H1 (cell line): Measurements from ENCODE around the gene GALNT12. TPM values are rescaled to one million over a fixed set of nuclear protein-coding genes. Genes with fewer than 3 reads are reported as not detected.

ENCODE experiments used
- CTCF ChIA-PET: fragments of 300-600 bp; sonication (Branson Sonifier 250); formaldehyde crosslinking; loops from one replicate; lab custom pipeline; 2021; ENCODE audit not compliant: partially characterized antibody; lab: Charles Lee
- POLR2A ChIA-PET: fragments of 300-600 bp; sonication (Branson Sonifier 250); formaldehyde crosslinking; loops from one replicate; lab custom pipeline; 2021; ENCODE audit warnings: inconsistent platforms; ENCODE audit not compliant: partially characterized antibody; lab: Charles Lee
- DNase-seq, 2 experiments: peaks; one replicate each; pipeline versions ENCODE4 v3.0.0 to v3.0.0-alpha.2; 2010 to 2022; ENCODE audit warnings: low spot score in 2 of 2, low read depth in 1 of 2, mixed read lengths in 1 of 2
- FAIRE-seq: peaks from 2 replicates; lab custom pipeline; 2011; peaks lifted over from hg19 to GRCh38; lab: Jason Lieb, UNC
- H2AFZ ChIP-seq: 2 replicates; pipeline ENCODE4 v1.8.1; 2012; ENCODE audit warnings: low read length, inconsistent platforms
- H2AK5ac ChIP-seq: 2 replicates; pipeline ENCODE4 v1.6.1; 2013; ENCODE audit warnings: low read depth, low read length
- H2BK120ac ChIP-seq: replicated peaks from 2 replicates; pipeline ENCODE3; 2013; ENCODE audit warnings: low read depth, low read length, inconsistent platforms
- H2BK12ac ChIP-seq: 2 replicates; pipeline ENCODE4 v1.6.1; 2013; ENCODE audit warnings: low read depth, low read length
- H2BK15ac ChIP-seq: 2 replicates; pipeline ENCODE4 v1.6.1; 2013; ENCODE audit warnings: low read length
- H2BK20ac ChIP-seq: 2 replicates; pipeline ENCODE4 v1.6.1; 2013; ENCODE audit warnings: low read length
- H2BK5ac ChIP-seq: 2 replicates; pipeline ENCODE4 v1.6.1; 2013; ENCODE audit warnings: low read depth, low read length
- H3K14ac ChIP-seq: 2 replicates; pipeline ENCODE4 v1.6.1; 2013; ENCODE audit warnings: inconsistent platforms; ENCODE audit not compliant: insufficient read length
- H3K18ac ChIP-seq: 2 replicates; pipeline ENCODE4 v1.6.1; 2013; ENCODE audit warnings: low read length; ENCODE audit errors: extremely low read depth
- H3K23ac ChIP-seq: 2 replicates; pipeline ENCODE4 v1.6.1; 2013; ENCODE audit warnings: inconsistent platforms; ENCODE audit not compliant: insufficient read length
- H3K23me2 ChIP-seq: 2 replicates; pipeline ENCODE4 v1.6.1; 2013; ENCODE audit warnings: low read depth, low read length
- H3K27ac ChIP-seq: 2 replicates; pipeline ENCODE4 v1.6.1; 2011; ENCODE audit warnings: low read depth, low read length, inconsistent platforms
- H3K27me3 ChIP-seq, 4 experiments: replicated peaks in 1 of 4; 1 replicate in 1 of 4; 2 replicates in 3 of 4; pipeline versions ENCODE4 v1.6.1 to v1.8.1; 2011 to 2013; ENCODE audit warnings: low read length in 3 of 4, mild to moderate bottlenecking in 3 of 4, inconsistent platforms in 2 of 4, mixed read lengths in 2 of 4, moderate library complexity in 1 of 4; ENCODE audit not compliant: control insufficient read depth in 3 of 4, insufficient read depth in 3 of 4; ENCODE audit errors: extremely low read depth in 1 of 4
- H3K36me3 ChIP-seq, 4 experiments: 2 replicates each; pipeline versions ENCODE4 v1.6.1 to v1.8.1; 2011 to 2013; ENCODE audit warnings: mild to moderate bottlenecking in 4 of 4, low read length in 3 of 4, moderate library complexity in 2 of 4, control low read depth in 1 of 4, inconsistent platforms in 1 of 4; ENCODE audit not compliant: insufficient read depth in 4 of 4, control insufficient read depth in 2 of 4
- H3K4ac ChIP-seq: replicated peaks from 2 replicates; pipeline ENCODE3; 2013; ENCODE audit warnings: low read length, low read depth, mixed read lengths, inconsistent platforms; ENCODE audit not compliant: insufficient read length
- H3K4me1 ChIP-seq, 4 experiments: replicated peaks in 1 of 4; 1 replicate in 1 of 4; 2 replicates in 3 of 4; pipeline versions ENCODE4 v1.6.1 to v1.8.1; 2011 to 2013; ENCODE audit warnings: low read length in 3 of 4, inconsistent platforms in 2 of 4, mixed read lengths in 1 of 4; ENCODE audit not compliant: insufficient read depth in 4 of 4, control insufficient read depth in 3 of 4
- H3K4me2 ChIP-seq, 2 experiments: 2 replicates each; pipeline versions ENCODE4 v1.6.1 to v1.8.1; 2011 to 2013; ENCODE audit warnings: low read depth in 2 of 2, low read length in 2 of 2, control low read depth in 1 of 2, inconsistent platforms in 1 of 2, mild to moderate bottlenecking in 1 of 2; ENCODE audit not compliant: insufficient read depth in 1 of 2
- H3K4me3 ChIP-seq, 4 experiments: fragments of 200-600, 300-600 bp in 1 of 4; sonication (generic), shearing (Covaris generic), sonication (Bioruptor Twin) in 1 of 4; 2 replicates each; pipeline versions ENCODE4 v1.5.1 to v1.8.1; 2011 to 2016; ENCODE audit warnings: low read length in 4 of 4, low read depth in 3 of 4, control low read depth in 2 of 4, inconsistent platforms in 2 of 4, mild to moderate bottlenecking in 2 of 4, mixed read lengths in 1 of 4, moderate library complexity in 1 of 4; ENCODE audit not compliant: insufficient read depth in 2 of 4; ENCODE audit errors: extremely low read depth in 1 of 4
- H3K56ac ChIP-seq: replicated peaks from 2 replicates; pipeline ENCODE3; 2013; ENCODE audit warnings: low read depth, mild to moderate bottlenecking, mixed read lengths, low read length, inconsistent platforms; ENCODE audit not compliant: insufficient read length
- H3K79me1 ChIP-seq: 2 replicates; pipeline ENCODE4 v1.6.1; 2013; ENCODE audit warnings: low read depth, low read length, control low read depth
- H3K79me2 ChIP-seq, 2 experiments: 2 replicates each; pipeline versions ENCODE4 v1.6.1 to v1.8.1; 2012 to 2013; ENCODE audit warnings: low read length in 2 of 2, mild to moderate bottlenecking in 2 of 2, inconsistent platforms in 1 of 2; ENCODE audit not compliant: insufficient read depth in 2 of 2, control insufficient read depth in 1 of 2
- H3K9ac ChIP-seq, 4 experiments: replicated peaks in 1 of 4; 1 replicate in 1 of 4; 2 replicates in 3 of 4; pipeline versions ENCODE4 v1.6.1 to v1.8.1; 2011 to 2013; ENCODE audit warnings: low read depth in 3 of 4, low read length in 3 of 4, control low read depth in 2 of 4, mild to moderate bottlenecking in 2 of 4, moderate library complexity in 2 of 4, inconsistent platforms in 1 of 4; ENCODE audit errors: extremely low read depth in 1 of 4
- H3K9me3 ChIP-seq, 2 experiments: 2 replicates each; pipeline versions ENCODE4 v1.6.1 to v1.8.1; 2012 to 2013; ENCODE audit warnings: mild to moderate bottlenecking in 2 of 2, moderate library complexity in 2 of 2, control low read depth in 1 of 2, inconsistent platforms in 1 of 2, low read depth in 1 of 2, low read length in 1 of 2, mixed read lengths in 1 of 2; ENCODE audit not compliant: insufficient read depth in 2 of 2
- H4K20me1 ChIP-seq, 2 experiments: replicated peaks in 1 of 2; 2 replicates each; pipeline versions ENCODE3 to v1.8.1; 2011 to 2013; ENCODE audit warnings: inconsistent platforms in 2 of 2, low read length in 2 of 2, mild to moderate bottlenecking in 1 of 2; ENCODE audit not compliant: insufficient read depth in 2 of 2, control insufficient read depth in 1 of 2
- H4K5ac ChIP-seq: 2 replicates; pipeline ENCODE4 v1.6.1; 2013; ENCODE audit warnings: low read length, low read depth, mixed read lengths, inconsistent platforms; ENCODE audit not compliant: insufficient read length
- H4K8ac ChIP-seq: 2 replicates; pipeline ENCODE4 v1.8.0; 2013; ENCODE audit warnings: mild to moderate bottlenecking, moderate library complexity, low read length, inconsistent platforms; ENCODE audit not compliant: insufficient read depth; ENCODE audit errors: extremely low read depth
- H4K91ac ChIP-seq: replicated peaks from 2 replicates; pipeline ENCODE3; 2013; ENCODE audit warnings: low read length, mixed read lengths, inconsistent platforms; ENCODE audit not compliant: insufficient read length
- BACH1 ChIP-seq: IDR thresholded peaks from 2 replicates; pipeline ENCODE4 v1.6.1; 2012; ENCODE audit warnings: low read length, improper control_type of control experiment
- BCL11A ChIP-seq, 2 experiments: IDR thresholded peaks; one replicate each; pipeline ENCODE4 v1.6.1; 2011; ENCODE audit warnings: low read depth in 2 of 2, low read length in 2 of 2, mild to moderate bottlenecking in 2 of 2
- BRCA1 ChIP-seq: IDR thresholded peaks from 2 replicates; pipeline ENCODE4 v1.6.1; 2012; ENCODE audit warnings: low read depth, low read length, improper control_type of control experiment
- CHD1 ChIP-seq: IDR thresholded peaks from 2 replicates; pipeline ENCODE4 v1.6.1; 2012; ENCODE audit warnings: low read depth, low read length, improper control_type of control experiment
- E2F6 ChIP-seq: IDR thresholded peaks from 2 replicates; pipeline ENCODE4 v1.6.1; 2012; ENCODE audit warnings: inconsistent platforms
- EGR1 ChIP-seq: IDR thresholded peaks from 2 replicates; pipeline ENCODE4 v1.6.1; 2011; ENCODE audit warnings: low read depth, low read length, borderline replicate concordance
- FOSL1 ChIP-seq: IDR thresholded peaks from 2 replicates; pipeline ENCODE4 v1.6.1; 2011; ENCODE audit warnings: mild to moderate bottlenecking, low read depth, low read length, moderate library complexity; ENCODE audit not compliant: insufficient read depth
- JUND ChIP-seq: IDR thresholded peaks from 2 replicates; pipeline ENCODE4 v1.6.1; 2011; ENCODE audit warnings: mild to moderate bottlenecking, improper control_type of control experiment, low read length
- KDM4A ChIP-seq: IDR thresholded peaks from one replicate; pipeline ENCODE4 v1.7.1; 2012; ENCODE audit warnings: low read depth, mild to moderate bottlenecking, moderate library complexity, low read length, inconsistent platforms; ENCODE audit not compliant: severe bottlenecking
- KDM5A ChIP-seq: fragments of 200-600 bp; IDR thresholded peaks from 2 replicates; pipeline ENCODE4 v1.7.1; 2012; ENCODE audit warnings: mild to moderate bottlenecking, low read length, inconsistent platforms, mixed read lengths
- MAX ChIP-seq: IDR thresholded peaks from 2 replicates; pipeline ENCODE4 v1.6.1; 2012; ENCODE audit warnings: inconsistent platforms
- USF2 ChIP-seq: IDR thresholded peaks from 2 replicates; pipeline ENCODE4 v1.6.1; 2011; ENCODE audit warnings: low read length, improper control_type of control experiment
- YY1 ChIP-seq: IDR thresholded peaks from 2 replicates; pipeline ENCODE4 v1.6.1; 2011; ENCODE audit warnings: low read depth, mild to moderate bottlenecking, low read length
- WGBS, 2 experiments: shearing (Covaris generic) in 1 of 2; methylation state at CpG; one replicate each; pipeline versions ENCODE4 v1.1.6 to v1.1.7; 2013 to 2015; ENCODE audit warnings: low lambda C conversion rate in 2 of 2, mixed read lengths in 2 of 2, inconsistent platforms in 1 of 2, low coverage in 1 of 2, missing lambda C conversion rate in 1 of 2; ENCODE audit not compliant: insufficient replicate concordance in 2 of 2, insufficient coverage in 1 of 2, insufficient read length in 1 of 2; ENCODE audit errors: extremely low coverage in 1 of 2, missing lambda C conversion rate in 1 of 2; 5-methylcytosine and 5-hydroxymethylcytosine counted together
- polyA plus RNA-seq, 7 experiments: library from polyadenylated mRNA; depleted of rRNA in 3 of 7; stranded (reverse) in 5 of 7; unstranded in 2 of 7; fragments of >200 nt in 5 of 7; fragments of 200-250 nt in 2 of 7; gene quantifications; 1 replicate in 5 of 7; 2 replicates in 1 of 7; 4 replicates in 1 of 7; pipeline versions ENCODE4 v1.2.1 to v1.2.3, GENCODE V29; 2011 to 2013; ENCODE audit warnings: missing spikeins in 2 of 7, mixed read lengths in 2 of 7
- total RNA-seq: library from RNA; stranded (reverse); fragmentation: NEBNext Ultra II Directional; extraction: Animal tissue kit (Norgen Biotek cat#: 25700); gene quantifications from 2 replicates; pipeline ENCODE4 v1.2.1, GENCODE V29; 2021

The GALNT12 gene
- total and polyA plus RNA-seq, 2 of the 8 experiments (the other 6 are each of a cell fraction or from before 2014, with no cell fraction given) = 16.2 to 19.6 TPM

- H2BK12ac ChIP-seq = no peak overlapping the region
- no peaks in the 10 kb centered on the region for H3K79me1 ChIP-seq
- H2BK120ac ChIP-seq = no peak overlapping the region
- no peak overlapping the region for H4K91ac ChIP-seq
- H3K27me3 ChIP-seq = no peaks in the 10 kb centered on the region
- ChIA-PET CTCF (interaction anchor here (1.1 to 1.6 kb wide), 2 partner anchors 23 to 34 kb away, joined by 3 to 5 read pairs; no protein-coding TSS in a partner anchor), POLR2A (no interaction called here)
- H2AFZ ChIP-seq = no peak overlapping the region
- H3K79me2 ChIP-seq = no peaks in the 10 kb centered on the region
- no peaks in the 10 kb centered on the region for H3K9me3 ChIP-seq
- no peak overlapping the region for H3K4ac ChIP-seq
- H3K23ac ChIP-seq = no peak overlapping the region
- no peak overlapping the region for H3K18ac ChIP-seq
- WGBS, 2 experiments = 85% methylated on average over 9 of the region's 9 CpGs; no CpG with 5 or more reads in 1 of the 2 experiments
- DNase-seq (peak in 1 of 2 experiments; percentile 23), FAIRE-seq (no peak)
- H4K8ac ChIP-seq = no peak overlapping the region
- no peak overlapping the region for H2AK5ac ChIP-seq
- H3K23me2 ChIP-seq = no peaks in the 10 kb centered on the region
- H3K4me3 ChIP-seq = no peak overlapping the region
- no peak overlapping the region for H3K9ac ChIP-seq
- H3K4me2 ChIP-seq = no peak overlapping the region
- H3K4me1 ChIP-seq = no peaks in the 10 kb centered on the region; a peak in 2 of 7 replicates
- H2BK15ac ChIP-seq = no peak overlapping the region
- peaks cover 21 to 68% (median 46%) of the 10 kb centered on the region in 4 experiments; a peak in 7 of 8 replicates for H3K36me3 ChIP-seq
- H2BK5ac ChIP-seq = no peak overlapping the region
- no peak overlapping the region for H2BK20ac ChIP-seq
- peaks cover 0 to 9% of the 10 kb centered on the region in 2 experiments for H4K20me1 ChIP-seq
- H3K56ac ChIP-seq = no peak overlapping the region
- H3K27ac ChIP-seq = no peak overlapping the region
- H3K14ac ChIP-seq = no peak overlapping the region
- H4K5ac ChIP-seq = no peak overlapping the region
- TF ChIP-seq E2F6 (no peak), YY1 (no peak), JUND (no peak), BRCA1 (no peak), KDM5A (no peak), BACH1 (no peak), BCL11A (IDR thresholded peaks at IDR 0.05; ENCODE audit: low read depth in 2 of 2, low read length in 2 of 2) (no peak), EGR1 (no peak), KDM4A (no peak), CHD1 (no peak), FOSL1 (no peak), MAX (no peak), USF2 (no peak)
These were observed 39.1 kb upstream of the GALNT12 start for GRCh38 chr9:98768344-98768743.
